HG02943 (cell line): ENCODE results near the gene PRPF40B.

ENCODE experiments used
- ATAC-seq: cut with Tn5 transposase; IDR thresholded peaks from one replicate; pipeline ENCODE4 v1.9.1; 2021; ENCODE audit warnings: mild to moderate bottlenecking, low read depth, moderate library complexity; ENCODE audit not compliant: unreplicated experiment

PRPF40B gene

GRCh38 chr12:49680075-49680474, 56.7 kb downstream of the PRPF40B start:
- no peak for ATAC-seq

- no peak for ATAC-seq
Measured at GRCh38 chr12:49683599-49684309, 60.4 kb downstream of the PRPF40B start.

- no peak for ATAC-seq
Measured at GRCh38 chr12:49684310-49684854, 61.0 kb downstream of the PRPF40B start.

- ATAC-seq: no peak
Measured at GRCh38 chr12:49687941-49688340, 64.6 kb downstream of the PRPF40B start.

GRCh38 chr12:49689237-49689636, 65.9 kb downstream of the PRPF40B start:
- ATAC-seq: no peak

GRCh38 chr12:49689785-49690184, 66.4 kb downstream of the PRPF40B start:
- no peak for ATAC-seq

DNA sequence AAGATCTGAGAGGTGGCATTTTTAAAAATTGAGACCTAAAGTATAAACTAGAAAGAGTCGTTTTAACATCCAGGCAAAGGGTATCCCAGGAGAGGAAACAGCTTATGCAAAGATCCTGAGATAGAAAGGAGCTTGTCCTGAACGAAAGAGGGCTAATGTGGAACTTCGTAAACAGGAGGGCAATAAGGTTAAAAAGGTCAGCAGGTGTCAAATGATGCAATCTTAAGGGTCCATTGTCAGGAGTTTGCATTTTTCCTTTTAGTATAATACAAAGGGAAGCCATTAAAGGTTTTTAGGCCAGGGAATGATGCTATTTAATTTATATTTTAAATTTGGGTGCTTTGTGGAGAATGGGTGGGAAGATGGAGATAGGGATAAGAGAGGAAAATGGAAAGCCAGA, 69.5 kb downstream of the PRPF40B start:
- ATAC-seq: no peak

- ATAC-seq: no peak
Measured at GRCh38 chr12:49693931-49694444, 70.6 kb downstream of the PRPF40B start.
